AG10803 (cell line): ENCODE data around the gene BABAM1.
"Not testable (repeated sequence)": the region's sequence is repeated elsewhere in the genome, so short reads cannot be mapped to it uniquely, and the experiment has no call there.

Experiments used
- DNase-seq: peaks from one replicate; pipeline ENCODE4 v3.0.0; 2010; ENCODE audit warnings: low read depth
- H3K4me3 ChIP-seq: 2 replicates; pipeline ENCODE4 v1.5.1; 2011; ENCODE audit warnings: mild to moderate bottlenecking, low read length, control low read depth
- TF ChIP-seq, protein P1 (sequence below): conservative IDR thresholded peaks from 2 replicates; pipeline ENCODE4 v1.5.1; 2011; ENCODE audit warnings: mild to moderate bottlenecking, low read length, control low read depth, inconsistent platforms

Gene BABAM1

DNA sequence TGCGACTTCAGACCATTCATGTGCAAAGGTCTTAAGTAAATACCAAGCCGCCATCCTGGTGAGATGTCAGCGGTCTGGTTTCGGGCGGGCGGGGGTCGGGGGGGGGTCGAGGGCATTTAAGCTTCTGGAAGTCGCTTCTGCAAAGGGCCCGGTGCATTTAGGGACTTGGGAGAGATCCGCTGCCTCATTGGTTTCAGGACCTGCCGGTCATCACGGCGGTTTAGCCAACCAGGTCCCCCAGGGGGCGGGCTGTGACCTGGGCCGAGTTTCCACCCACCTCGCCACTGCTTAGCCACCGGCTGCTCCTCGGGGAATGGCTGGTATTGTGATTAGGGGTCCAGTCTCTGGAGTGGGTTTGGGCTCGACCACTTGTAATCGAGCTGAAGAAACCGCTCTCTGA lies 22.2 kb downstream of the BABAM1 start:
- peak; percentile 80 for DNase-seq
- TF ChIP-seq, protein P1, sequence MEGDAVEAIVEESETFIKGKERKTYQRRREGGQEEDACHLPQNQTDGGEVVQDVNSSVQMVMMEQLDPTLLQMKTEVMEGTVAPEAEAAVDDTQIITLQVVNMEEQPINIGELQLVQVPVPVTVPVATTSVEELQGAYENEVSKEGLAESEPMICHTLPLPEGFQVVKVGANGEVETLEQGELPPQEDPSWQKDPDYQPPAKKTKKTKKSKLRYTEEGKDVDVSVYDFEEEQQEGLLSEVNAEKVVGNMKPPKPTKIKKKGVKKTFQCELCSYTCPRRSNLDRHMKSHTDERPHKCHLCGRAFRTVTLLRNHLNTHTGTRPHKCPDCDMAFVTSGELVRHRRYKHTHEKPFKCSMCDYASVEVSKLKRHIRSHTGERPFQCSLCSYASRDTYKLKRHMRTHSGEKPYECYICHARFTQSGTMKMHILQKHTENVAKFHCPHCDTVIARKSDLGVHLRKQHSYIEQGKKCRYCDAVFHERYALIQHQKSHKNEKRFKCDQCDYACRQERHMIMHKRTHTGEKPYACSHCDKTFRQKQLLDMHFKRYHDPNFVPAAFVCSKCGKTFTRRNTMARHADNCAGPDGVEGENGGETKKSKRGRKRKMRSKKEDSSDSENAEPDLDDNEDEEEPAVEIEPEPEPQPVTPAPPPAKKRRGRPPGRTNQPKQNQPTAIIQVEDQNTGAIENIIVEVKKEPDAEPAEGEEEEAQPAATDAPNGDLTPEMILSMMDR, result no peak
- H3K4me3 ChIP-seq, result no peak overlapping the region

DNA sequence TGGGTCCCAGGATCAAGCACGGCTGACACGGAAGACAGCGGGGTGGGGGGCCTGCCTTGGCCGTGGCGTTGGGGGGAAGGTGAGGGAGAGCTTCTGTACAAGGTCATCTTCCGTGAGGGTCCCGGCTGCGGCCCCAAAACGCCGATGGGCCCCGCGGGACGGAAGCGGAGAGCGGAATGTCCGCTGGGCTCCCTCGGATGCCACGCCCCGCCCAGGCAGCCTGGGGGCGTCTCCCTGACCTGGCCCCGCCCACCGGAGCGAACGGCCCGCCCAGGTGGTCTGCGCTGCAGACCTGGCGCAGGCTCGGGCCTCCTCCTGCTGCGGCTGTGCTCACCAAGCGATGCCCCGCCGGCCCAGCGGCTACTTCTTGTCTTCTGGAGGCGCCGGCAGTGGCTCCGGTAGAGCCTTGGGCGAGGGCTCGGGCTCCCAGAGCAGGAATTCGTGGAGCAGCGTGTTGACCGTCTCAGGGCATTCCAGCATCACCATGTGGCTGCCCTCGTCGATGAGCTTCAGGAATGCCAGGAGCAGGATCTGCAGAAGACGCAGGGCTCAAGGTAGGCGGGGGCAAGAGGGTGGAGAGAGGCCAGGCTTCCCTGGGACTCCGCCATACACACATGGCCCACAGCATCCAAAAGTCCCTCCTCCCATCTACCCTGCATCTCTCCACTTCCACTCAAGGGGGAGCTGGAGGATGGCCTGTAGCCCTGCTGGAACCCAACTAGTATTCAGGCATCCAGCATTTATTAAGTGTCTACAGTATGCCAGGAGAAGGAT lies 25.2 kb downstream of the BABAM1 start:
- TF ChIP-seq, protein P1, result peak; percentile 85
- H3K4me3 ChIP-seq, result peak overlapping the region; percentile 69

DNA sequence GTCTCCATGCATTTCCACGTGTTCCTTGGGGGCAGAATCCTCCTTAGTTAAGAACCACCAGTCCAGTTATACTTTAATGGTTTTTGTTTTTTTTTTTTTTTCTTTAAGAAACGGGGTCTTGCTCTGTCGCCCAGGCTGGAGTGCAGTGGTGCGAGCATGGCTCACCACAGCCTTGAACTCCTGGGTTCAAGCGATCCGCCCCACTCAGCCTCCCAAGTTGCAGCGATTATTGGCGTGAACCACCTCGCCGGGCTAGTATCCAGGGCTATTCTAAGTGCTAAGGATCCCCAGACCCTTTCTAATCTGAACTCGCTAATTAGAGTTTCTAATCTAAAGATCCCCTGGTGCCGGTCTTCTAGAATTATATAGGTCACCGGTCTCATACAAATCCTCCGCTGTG lies 26.4 kb downstream of the BABAM1 start:
- TF ChIP-seq, protein P1, result no peak
- H3K4me3 ChIP-seq, result no peak overlapping the region
- no peak for DNase-seq

More for the DNA sequence above, 25.2 kb downstream of the BABAM1 start:
- peak; percentile 87 for DNase-seq

DNA sequence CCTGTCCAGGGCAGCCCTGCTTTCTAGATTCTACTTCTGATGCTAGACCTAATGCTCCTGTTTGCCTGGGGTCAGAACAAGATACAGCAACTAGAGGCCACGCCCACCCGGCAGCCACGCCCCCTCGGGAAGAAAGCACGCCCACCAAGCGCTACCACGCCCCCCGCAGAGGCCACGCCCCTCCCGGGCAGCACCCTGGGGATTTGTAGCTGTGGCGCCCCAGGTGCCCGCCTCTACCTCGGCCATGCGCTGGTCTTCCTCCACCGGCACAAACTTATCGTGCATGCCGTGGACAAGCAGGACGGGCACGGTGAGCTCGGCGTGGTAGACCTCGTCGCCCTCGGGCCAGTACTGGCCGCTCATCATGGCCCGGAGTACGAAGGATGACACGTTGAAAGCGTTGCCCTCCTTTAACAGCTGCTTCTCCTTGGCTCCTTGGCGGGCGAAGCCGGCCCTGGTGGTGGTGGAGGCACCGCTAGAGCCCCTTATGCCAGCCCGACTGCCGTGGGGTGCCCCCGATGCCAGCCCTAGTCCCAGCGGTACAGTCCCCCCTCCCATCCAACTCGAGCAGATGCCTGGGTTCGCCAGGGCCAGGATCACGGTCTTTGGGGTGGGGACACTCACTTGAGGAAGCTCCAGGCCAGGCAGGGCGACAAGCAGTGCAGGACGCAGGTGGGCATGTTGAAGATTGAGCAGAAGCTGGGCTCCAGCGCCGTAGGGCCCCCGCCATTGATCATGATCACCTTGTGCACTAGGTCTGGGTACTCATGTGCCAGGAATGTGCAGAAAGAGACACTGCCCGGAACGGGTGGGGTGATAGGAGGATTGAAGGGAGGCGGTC lies 27.0 kb downstream of the BABAM1 start:
- TF ChIP-seq, protein P1, result no peak
- no peak for DNase-seq
- no peak overlapping the region for H3K4me3 ChIP-seq

DNA sequence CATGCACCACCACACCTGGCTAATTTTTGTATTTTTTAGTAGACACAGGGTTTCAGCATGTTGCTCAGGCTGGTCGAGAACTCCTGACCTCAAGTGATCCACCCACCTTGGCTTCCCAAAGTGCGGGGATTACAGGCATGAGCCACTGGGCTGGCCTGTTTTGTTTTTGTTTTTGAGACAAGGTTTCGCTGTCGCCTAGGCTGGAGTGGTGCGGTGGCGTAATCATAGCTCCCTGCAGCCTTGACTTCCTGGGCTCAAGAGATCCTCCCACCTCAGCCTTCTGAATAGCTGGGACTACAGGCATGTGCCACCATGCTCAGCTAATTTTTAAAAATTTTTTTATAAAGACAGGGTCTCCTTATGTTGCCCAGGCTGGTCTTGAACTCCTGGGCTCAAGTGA lies 28.3 kb downstream of the BABAM1 start:
- H3K4me3 ChIP-seq, DNase-seq: not testable (repeated sequence)

DNA sequence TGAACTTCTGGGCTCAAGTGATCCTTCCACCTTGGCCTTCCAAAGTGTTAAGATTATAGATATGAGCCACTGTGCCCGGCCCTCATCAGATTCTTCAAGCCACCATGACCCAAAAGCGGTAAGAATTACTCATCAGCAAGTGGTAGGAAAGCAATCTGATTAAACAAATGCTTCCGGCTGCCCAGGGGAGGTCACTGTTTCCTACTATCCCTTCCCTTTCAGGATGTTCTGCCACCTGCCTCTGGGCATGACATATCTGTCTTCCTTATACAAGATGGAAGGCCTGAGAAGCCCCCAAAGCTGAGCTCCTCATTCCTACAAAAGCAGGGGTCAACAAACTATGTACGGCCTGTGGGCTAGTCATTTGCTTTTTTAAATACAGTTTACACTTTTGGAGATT lies 29.0 kb downstream of the BABAM1 start:
- DNase-seq, result peak; percentile 26
- TF ChIP-seq, protein P1, result peak; percentile 14; the same call in 1 of the 2 replicates
- no peak overlapping the region for H3K4me3 ChIP-seq

DNA sequence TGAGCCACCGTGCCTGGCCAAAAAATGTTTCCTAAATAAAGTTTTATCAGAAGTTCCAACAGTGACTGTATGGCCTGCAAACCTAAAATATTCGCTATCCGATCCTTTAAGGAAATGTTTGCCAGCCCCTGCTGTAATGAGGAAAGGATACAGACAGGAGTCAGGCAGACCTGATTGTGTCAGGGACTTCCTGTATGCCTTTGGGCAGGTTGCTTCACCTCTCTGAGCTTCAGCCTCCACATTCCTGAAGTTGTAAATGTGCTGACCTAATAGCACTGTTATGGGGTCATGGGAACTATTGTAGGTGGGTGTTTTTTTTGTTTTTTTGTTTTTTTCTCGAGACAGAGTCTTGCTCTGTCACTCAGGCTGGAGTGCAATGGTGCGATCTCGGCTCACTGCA lies 29.7 kb downstream of the BABAM1 start:
- no peak for DNase-seq
- no peak overlapping the region for H3K4me3 ChIP-seq
- TF ChIP-seq, protein P1, result no peak
